Fibroblast of pulmonary artery (primary cell): ENCODE data around the gene KMT2C.

Experiments used
- DNase-seq: peaks from one replicate; pipeline ENCODE4 v3.0.0-alpha.2; 2010; ENCODE audit warnings: low read depth
- H3K4me3 ChIP-seq: replicated peaks from 2 replicates; pipeline ENCODE4 v1.5.1; 2011; ENCODE audit warnings: low read depth, mild to moderate bottlenecking, control low read depth, low read length, moderate library complexity
- CTCF ChIP-seq: IDR thresholded peaks from 2 replicates; pipeline ENCODE4 v1.5.1; 2011; ENCODE audit warnings: mild to moderate bottlenecking, control low read depth, low read length, inconsistent platforms; ENCODE audit errors: missing control alignments

KMT2C gene

GRCh38 chr7:152180048-152180447, 255.8 kb downstream of the KMT2C start:
- no peak overlapping the region for H3K4me3 ChIP-seq
- no peak for DNase-seq
- TF ChIP-seq CTCF = no peak

- no peak for TF ChIP-seq CTCF
- no peak overlapping the region for H3K4me3 ChIP-seq
- DNase-seq = no peak
Observed at GRCh38 chr7:152178405-152179058, 257.3 kb downstream of the KMT2C start.

GRCh38 chr7:152177681-152178404, 258.0 kb downstream of the KMT2C start:
- DNase-seq = peak; percentile 17
- no peak overlapping the region for H3K4me3 ChIP-seq

GRCh38 chr7:152176797-152177196, 259.0 kb downstream of the KMT2C start:
- no peak for DNase-seq
- TF ChIP-seq CTCF = no peak
- H3K4me3 ChIP-seq = no peak overlapping the region

More at GRCh38 chr7:152177681-152178404, 258.0 kb downstream of the KMT2C start:
- no peak for TF ChIP-seq CTCF

- no peak overlapping the region for H3K4me3 ChIP-seq
- DNase-seq = no peak
- TF ChIP-seq CTCF = no peak
Observed at GRCh38 chr7:152173372-152174070, 262.3 kb downstream of the KMT2C start.

GRCh38 chr7:152162287-152162686, 273.5 kb downstream of the KMT2C start:
- no peak for TF ChIP-seq CTCF
- no peak overlapping the region for H3K4me3 ChIP-seq
- no peak for DNase-seq
